ENCODE data around the gene HTRA3. TPM values are rescaled to one million over a fixed set of nuclear protein-coding genes. Genes with fewer than 3 reads are reported as not detected.

Gene HTRA3
- total and polyA plus RNA-seq, 4 donors, result 0.36 to 1.2 (median 1.1) TPM

- peaks cover 0 to 5% (median 0%) of the 10 kb centered on the region in 4 donors for H3K9me3 ChIP-seq (ENCODE audit: control insufficient read depth in 4 of 4, low read length in 3 of 4)
- H3K27me3 ChIP-seq (ENCODE audit: control insufficient read depth in 4 of 4, insufficient read depth in 4 of 4, low read length in 3 of 4), result no peaks in the 10 kb centered on the region
- H3K9ac ChIP-seq (ENCODE audit: low read depth in 1 of 2, low read length in 2 of 2), result no peak overlapping the region
- WGBS, result 88% methylated on average over 3 of the region's 3 CpGs
- H3K27ac ChIP-seq (ENCODE audit: low read depth in 1 of 2, low read length in 2 of 2), result no peak overlapping the region
- no peaks in the 10 kb centered on the region for H3K36me3 ChIP-seq (ENCODE audit: control insufficient read depth in 4 of 4, insufficient read depth in 3 of 4, low read depth in 1 of 4, low read length in 3 of 4)
- no peak overlapping the region for H3K4me3 ChIP-seq (ENCODE audit: low read depth in 1 of 3, low read length in 3 of 3)
- DNase-seq (ENCODE audit: low spot score), result no peak
- no peaks in the 10 kb centered on the region for H3K4me1 ChIP-seq (ENCODE audit: control insufficient read depth in 4 of 4, insufficient read depth in 4 of 4, low read length in 3 of 4)
- TF ChIP-seq TAF1 (conservative IDR thresholded peaks at IDR 0.05), result no peak
- no peak for TF ChIP-seq HNF4G (IDR thresholded peaks at IDR 0.05)
- TF ChIP-seq RAD21 (IDR thresholded peaks at IDR 0.05), result no peak
- TF ChIP-seq CTCF (IDR thresholded peaks at IDR 0.05; ENCODE audit: low read depth, low read length, missing input control), result no peak
- no peak for TF ChIP-seq JUND (IDR thresholded peaks at IDR 0.05)
- no peak for TF ChIP-seq GABPA (IDR thresholded peaks at IDR 0.05 in 1 of 2, conservative IDR thresholded peaks at IDR 0.05 in 1 of 2)
These were observed 58.9 kb downstream of the HTRA3 start for GRCh38 chr4:8328456-8328855.

- Histone ChIP-seq H3K9me3 (ENCODE audit: control insufficient read depth in 4 of 4, low read length in 3 of 4) (peaks cover 0 to under 1% (median 0%) of the 10 kb centered on the region in 4 donors), H3K36me3 (ENCODE audit: control insufficient read depth in 4 of 4, insufficient read depth in 3 of 4, low read depth in 1 of 4, low read length in 3 of 4) (no peaks in the 10 kb centered on the region)
These were observed 59.5 kb downstream of the HTRA3 start for GRCh38 chr4:8328866-8329559.

GRCh38 chr4:8329560-8329858 lies 60.0 kb downstream of the HTRA3 start:
- no peak overlapping the region for H3K27ac ChIP-seq (ENCODE audit: low read depth in 1 of 2, low read length in 2 of 2)
- 80% methylated on average over 6 of the region's 6 CpGs for WGBS
- H3K9ac ChIP-seq (ENCODE audit: low read depth in 1 of 2, low read length in 2 of 2), result no peak overlapping the region
- no peaks in the 10 kb centered on the region for H3K27me3 ChIP-seq (ENCODE audit: control insufficient read depth in 4 of 4, insufficient read depth in 4 of 4, low read length in 3 of 4)
- no peaks in the 10 kb centered on the region for H3K36me3 ChIP-seq (ENCODE audit: control insufficient read depth in 4 of 4, insufficient read depth in 3 of 4, low read depth in 1 of 4, low read length in 3 of 4)
- no peaks in the 10 kb centered on the region for H3K4me1 ChIP-seq (ENCODE audit: control insufficient read depth in 4 of 4, insufficient read depth in 4 of 4, low read length in 3 of 4)
- TF ChIP-seq EGR1 (IDR thresholded peaks at IDR 0.05; ENCODE audit: low read depth in 2 of 2), result no peak
- no peak overlapping the region for H3K4me3 ChIP-seq (ENCODE audit: low read depth in 1 of 3, low read length in 3 of 3)
- no peaks in the 10 kb centered on the region for H3K9me3 ChIP-seq (ENCODE audit: control insufficient read depth in 4 of 4, low read length in 3 of 4)
- DNase-seq (ENCODE audit: low spot score), result no peak

More at GRCh38 chr4:8328866-8329559, 59.5 kb downstream of the HTRA3 start:
- TF ChIP-seq SP1 (IDR thresholded peaks at IDR 0.05) (no peak), ATF3 (IDR thresholded peaks at IDR 0.05) (no peak), FOXA1 (IDR thresholded peaks at IDR 0.05) (no peak), HNF4G (IDR thresholded peaks at IDR 0.05) (no peak), CTCF (IDR thresholded peaks at IDR 0.05; ENCODE audit: low read depth, low read length, missing input control) (no peak)
- H3K4me1 ChIP-seq (ENCODE audit: control insufficient read depth in 4 of 4, insufficient read depth in 4 of 4, low read length in 3 of 4), result no peaks in the 10 kb centered on the region
- no peak overlapping the region for H3K9ac ChIP-seq (ENCODE audit: low read depth in 1 of 2, low read length in 2 of 2)
- 80% methylated on average over 13 of the region's 13 CpGs for WGBS
- no peak overlapping the region for H3K27ac ChIP-seq (ENCODE audit: low read depth in 1 of 2, low read length in 2 of 2)
- DNase-seq (ENCODE audit: low spot score), result no peak
- H3K4me3 ChIP-seq (ENCODE audit: low read depth in 1 of 3, low read length in 3 of 3), result no peak overlapping the region
- H3K27me3 ChIP-seq (ENCODE audit: control insufficient read depth in 4 of 4, insufficient read depth in 4 of 4, low read length in 3 of 4), result no peaks in the 10 kb centered on the region

Data from liver (tissue), 9 donors.